Choroid plexus epithelial cell (primary cell): ENCODE results near the gene LDLRAD2.
"Not testable (repeated sequence)": the region's sequence is repeated elsewhere in the genome, so short reads cannot be mapped to it uniquely, and the experiment has no call there.

Source experiments
- DNase-seq: peaks from one replicate; pipeline ENCODE4 v3.0.0-alpha.2; 2010; ENCODE audit warnings: low read depth
- H3K4me3 ChIP-seq: 2 replicates; pipeline ENCODE4 v1.5.1; 2011; ENCODE audit warnings: low read depth, mild to moderate bottlenecking, control low read depth, low read length, moderate library complexity
- TF ChIP-seq, protein P1 (sequence below): conservative IDR thresholded peaks from 2 replicates; pipeline ENCODE4 v1.5.1; 2011; ENCODE audit warnings: low read depth, mild to moderate bottlenecking, control low read depth, inconsistent platforms, low read length, moderate library complexity

The LDLRAD2 gene

DNA sequence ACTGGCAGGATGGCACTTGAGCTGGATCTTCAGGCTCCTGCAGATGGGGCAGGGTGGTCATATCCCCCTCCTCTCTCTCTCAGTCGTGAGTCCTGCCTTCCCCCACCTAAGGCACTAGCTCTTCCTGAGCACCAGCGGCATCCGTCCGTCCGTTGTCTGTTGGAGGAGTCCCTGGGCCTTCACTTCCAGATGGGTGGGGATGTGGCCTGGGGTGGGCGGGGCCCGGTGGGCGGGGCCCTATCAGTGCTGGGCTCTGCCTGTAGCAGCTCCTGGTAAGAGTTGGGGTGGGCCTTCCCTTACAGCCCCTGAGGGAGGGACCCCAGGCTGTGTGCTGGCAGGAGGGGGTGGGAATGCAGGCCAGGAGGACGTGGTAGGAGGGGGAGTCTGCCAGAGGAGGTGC, 10.3 kb downstream of the LDLRAD2 start:
- TF ChIP-seq, protein P1, sequence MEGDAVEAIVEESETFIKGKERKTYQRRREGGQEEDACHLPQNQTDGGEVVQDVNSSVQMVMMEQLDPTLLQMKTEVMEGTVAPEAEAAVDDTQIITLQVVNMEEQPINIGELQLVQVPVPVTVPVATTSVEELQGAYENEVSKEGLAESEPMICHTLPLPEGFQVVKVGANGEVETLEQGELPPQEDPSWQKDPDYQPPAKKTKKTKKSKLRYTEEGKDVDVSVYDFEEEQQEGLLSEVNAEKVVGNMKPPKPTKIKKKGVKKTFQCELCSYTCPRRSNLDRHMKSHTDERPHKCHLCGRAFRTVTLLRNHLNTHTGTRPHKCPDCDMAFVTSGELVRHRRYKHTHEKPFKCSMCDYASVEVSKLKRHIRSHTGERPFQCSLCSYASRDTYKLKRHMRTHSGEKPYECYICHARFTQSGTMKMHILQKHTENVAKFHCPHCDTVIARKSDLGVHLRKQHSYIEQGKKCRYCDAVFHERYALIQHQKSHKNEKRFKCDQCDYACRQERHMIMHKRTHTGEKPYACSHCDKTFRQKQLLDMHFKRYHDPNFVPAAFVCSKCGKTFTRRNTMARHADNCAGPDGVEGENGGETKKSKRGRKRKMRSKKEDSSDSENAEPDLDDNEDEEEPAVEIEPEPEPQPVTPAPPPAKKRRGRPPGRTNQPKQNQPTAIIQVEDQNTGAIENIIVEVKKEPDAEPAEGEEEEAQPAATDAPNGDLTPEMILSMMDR = no peak
- no peak for DNase-seq
- H3K4me3 ChIP-seq = no peak overlapping the region

DNA sequence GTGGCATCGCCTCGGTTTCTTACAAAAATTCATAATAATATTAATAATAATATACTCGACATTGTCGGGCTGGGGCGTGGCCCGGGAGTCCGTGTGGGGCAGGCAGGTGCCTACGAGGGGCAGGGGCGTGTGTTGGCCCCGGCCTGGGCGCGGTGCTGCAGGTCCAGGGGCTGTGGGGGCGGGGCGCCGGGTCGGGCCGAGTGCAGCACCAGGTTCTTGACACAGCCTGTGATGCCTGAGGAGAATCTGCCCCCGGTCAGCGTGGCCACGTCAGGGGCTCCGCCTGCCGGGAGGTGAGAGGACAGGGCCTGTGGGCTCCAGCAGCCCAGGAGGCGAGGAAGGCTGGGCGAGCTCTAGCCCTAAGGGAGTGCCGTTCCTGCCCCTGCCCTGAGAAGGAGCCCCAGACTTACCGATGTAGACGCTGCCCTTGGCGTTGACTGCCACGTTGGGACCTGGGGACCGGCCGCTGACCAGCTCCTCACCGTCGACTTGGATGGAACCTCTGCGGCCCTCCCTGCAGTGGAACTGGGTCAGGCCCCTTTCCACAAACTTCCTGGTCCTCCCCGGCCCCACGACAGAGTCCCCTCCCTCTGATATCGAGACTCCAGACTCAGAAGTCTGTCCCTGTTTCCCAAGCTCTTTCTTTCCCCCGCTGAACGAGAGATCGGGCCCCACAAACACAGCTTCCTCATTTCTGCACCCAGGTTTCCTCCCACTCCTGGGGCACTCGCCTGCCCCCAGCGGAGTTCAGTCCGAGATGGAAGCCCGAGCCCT, 11.3 kb downstream of the LDLRAD2 start:
- TF ChIP-seq, protein P1 = no peak
- H3K4me3 ChIP-seq = no peak overlapping the region
- no peak for DNase-seq

DNA sequence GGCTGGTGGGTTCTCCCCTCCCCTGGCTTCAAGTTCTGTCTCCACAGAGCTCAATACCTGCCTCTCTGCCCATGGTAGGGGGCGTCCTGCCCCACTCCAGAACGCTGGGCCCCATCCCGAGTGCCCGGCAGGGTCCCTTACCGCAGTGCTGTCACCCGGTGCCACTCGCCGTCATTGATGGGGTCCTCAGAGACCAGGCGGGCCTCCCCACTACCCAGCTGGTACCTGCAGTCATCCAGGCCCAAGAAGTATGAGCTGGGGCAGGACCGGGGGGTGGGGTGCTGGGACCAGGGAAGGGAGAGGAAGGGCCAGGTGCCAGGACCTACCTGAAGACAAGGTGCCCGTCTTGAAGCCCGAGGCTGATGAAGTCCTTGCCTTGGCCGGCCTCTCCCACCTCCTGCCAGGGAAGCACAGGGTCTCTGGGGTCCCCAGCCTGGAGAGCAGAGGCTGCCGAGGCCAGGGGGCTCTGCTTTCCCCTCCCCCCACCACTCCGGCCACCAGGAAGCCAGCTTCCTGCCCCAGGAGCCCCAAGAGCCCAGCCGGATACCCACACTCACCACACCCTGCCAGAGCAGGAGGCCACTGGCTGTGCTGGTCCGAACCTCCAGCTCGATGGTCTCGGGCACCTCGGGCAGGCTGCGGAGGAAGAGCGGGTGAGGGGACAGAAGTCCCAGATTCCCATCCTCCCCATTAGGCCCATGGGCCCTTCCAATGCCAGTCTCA, 12.1 kb downstream of the LDLRAD2 start:
- TF ChIP-seq, protein P1 = no peak
- no peak overlapping the region for H3K4me3 ChIP-seq
- DNase-seq = no peak

DNA sequence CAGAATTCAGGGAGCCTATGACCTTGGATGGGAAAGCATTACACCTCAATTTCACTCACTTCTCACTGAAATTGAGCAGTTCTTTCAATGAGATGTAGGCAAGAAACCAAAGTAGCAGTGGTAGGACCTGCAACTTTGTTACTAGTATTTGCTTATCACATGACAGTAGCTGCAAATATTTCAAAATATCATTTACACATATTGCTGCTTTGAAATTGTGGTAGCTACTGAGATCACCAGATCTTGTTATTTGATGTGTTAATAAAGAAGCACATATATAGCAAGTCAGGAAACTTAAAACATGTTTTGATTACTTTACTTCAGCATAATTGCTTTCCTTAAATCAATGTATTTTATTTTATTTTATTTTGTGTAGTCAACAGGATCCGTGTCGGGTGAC, 12.9 kb downstream of the LDLRAD2 start:
- TF ChIP-seq, protein P1 = no peak
- no peak for DNase-seq
- H3K4me3 ChIP-seq = no peak overlapping the region

DNA sequence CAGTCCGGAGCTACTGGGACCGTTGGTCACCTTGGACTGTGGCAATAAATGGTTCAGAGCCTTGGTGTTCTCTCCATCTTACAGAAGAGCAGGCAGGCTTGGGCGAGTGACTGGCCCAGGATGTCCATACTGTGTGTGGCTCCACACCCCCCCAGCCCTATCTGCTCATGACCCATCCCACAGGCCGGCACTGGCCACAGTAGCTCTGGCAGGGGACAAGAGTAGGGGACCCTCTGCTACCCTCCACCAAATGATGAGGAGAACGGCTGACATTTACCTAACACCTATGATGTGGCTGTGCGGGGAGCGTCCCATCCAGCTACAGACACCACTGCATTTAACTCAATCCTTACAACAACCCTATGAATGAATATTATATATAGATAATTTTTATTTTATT, 13.3 kb downstream of the LDLRAD2 start:
- TF ChIP-seq, protein P1 = no peak

DNA sequence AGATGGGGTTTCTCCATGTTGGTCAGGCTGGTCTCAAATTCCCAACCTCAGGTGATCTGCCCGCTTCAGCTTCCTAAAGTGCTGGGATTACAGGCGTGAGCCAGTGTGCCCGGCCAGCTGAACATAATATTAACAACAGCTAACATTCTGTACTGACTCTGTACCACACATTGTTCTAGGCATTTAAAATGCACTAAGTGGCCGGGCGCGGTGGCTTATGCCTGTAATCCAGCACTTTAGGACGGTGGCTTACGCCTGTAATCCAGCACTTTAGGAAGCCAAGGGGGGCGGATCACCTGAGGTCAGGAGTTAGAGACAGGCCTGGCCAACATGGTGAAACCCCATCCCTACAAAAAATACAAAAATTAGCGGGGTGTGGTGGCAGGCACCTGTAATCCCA, 14.6 kb downstream of the LDLRAD2 start:
- DNase-seq, H3K4me3 ChIP-seq: not testable (repeated sequence)

More for the DNA sequence above, 13.3 kb downstream of the LDLRAD2 start:
- no peak overlapping the region for H3K4me3 ChIP-seq
- DNase-seq = no peak

DNA sequence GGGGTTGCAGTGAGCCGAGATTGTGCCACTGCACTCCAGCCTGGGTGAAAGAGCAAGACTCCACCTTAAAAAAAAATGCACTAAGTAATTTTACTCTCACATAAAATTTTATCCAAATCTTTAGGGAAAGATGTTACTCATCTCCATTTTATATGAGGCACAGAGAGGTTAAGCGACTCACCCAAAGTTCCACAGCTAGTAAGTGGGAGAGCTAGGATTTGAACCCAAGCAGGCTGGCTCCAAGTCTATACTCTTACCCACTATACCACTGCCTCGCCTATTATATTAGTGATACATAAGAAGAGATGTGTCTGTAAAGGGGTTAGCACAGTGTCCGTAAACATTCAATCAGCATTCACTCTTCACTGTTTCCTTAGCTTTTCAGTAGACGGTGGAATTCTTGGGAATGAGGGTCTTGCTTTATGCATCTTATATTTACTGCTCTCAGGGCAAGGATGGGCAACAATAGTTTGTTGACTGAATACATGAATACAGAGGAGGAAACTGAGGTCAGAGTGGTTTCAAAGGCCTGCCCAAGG, 15.1 kb downstream of the LDLRAD2 start:
- DNase-seq = no peak
- H3K4me3 ChIP-seq = no peak overlapping the region
- TF ChIP-seq, protein P1 = no peak
